Stimulated activated CD4-positive, alpha-beta T cell treated with anti-CD3 and anti-CD28 coated beads, Interleukin-4, amount 100 ng/mL, for 48 hours (primary cell): Measurements from ENCODE around the gene RALA.
A peak's percentile ranks its signal among the peaks of the same experiment; 100 is the strongest.
"Not testable (repeated sequence)": the region's sequence is repeated elsewhere in the genome, so short reads cannot be mapped to it uniquely, and the experiment has no call there.

Experiments used
- DNase-seq, 2 donors: peaks; one replicate each; pipeline ENCODE4 v3.0.0-alpha.2; 2020; ENCODE audit warnings: low read depth in 2 of 2

RALA gene

GRCh38 chr7:39727231-39728012 lies 104.0 kb downstream of the RALA start:
- no peak for DNase-seq

GRCh38 chr7:39732837-39733804 lies 109.7 kb downstream of the RALA start:
- DNase-seq, result peak; percentile 97 to 98

GRCh38 chr7:39733881-39734632 lies 110.7 kb downstream of the RALA start:
- no peak for DNase-seq

- DNase-seq, result no peak
These were observed 111.2 kb downstream of the RALA start for GRCh38 chr7:39734633-39735004.

GRCh38 chr7:39735903-39736302 lies 112.5 kb downstream of the RALA start:
- DNase-seq, result no peak

- DNase-seq, result peak; percentile 38 to 48
These were observed 118.7 kb downstream of the RALA start for GRCh38 chr7:39741942-39742623.

- DNase-seq, result no peak
These were observed 121.2 kb downstream of the RALA start for GRCh38 chr7:39744620-39745019.

- no peak for DNase-seq
These were observed 121.9 kb downstream of the RALA start for GRCh38 chr7:39745320-39745719.

- peak; percentile 34 to 50 for DNase-seq
These were observed 122.9 kb downstream of the RALA start for GRCh38 chr7:39746103-39746819.

- DNase-seq, result no peak
These were observed 125.8 kb downstream of the RALA start for GRCh38 chr7:39749177-39749576.

- no peak for DNase-seq
These were observed 126.3 kb downstream of the RALA start for GRCh38 chr7:39749717-39750116.

GRCh38 chr7:39750253-39751077 lies 127.1 kb downstream of the RALA start:
- no peak for DNase-seq

GRCh38 chr7:39753237-39753636 lies 129.9 kb downstream of the RALA start:
- DNase-seq, result not testable (repeated sequence)

- no peak for DNase-seq
These were observed 130.5 kb downstream of the RALA start for GRCh38 chr7:39753823-39754325.

- DNase-seq, result no peak
These were observed 131.2 kb downstream of the RALA start for GRCh38 chr7:39754326-39755120.

- no peak for DNase-seq
These were observed 134.2 kb downstream of the RALA start for GRCh38 chr7:39757604-39758003.
